NCI-H2081 (cell line): ENCODE results near the gene RABL6.
"Not testable (repeated sequence)": the region's sequence is repeated elsewhere in the genome, so short reads cannot be mapped to it uniquely, and the experiment has no call there.

Experiments used
- DNase-seq, 2 experiments: peaks; one replicate each; lab custom pipeline; 2025; lab: John Stamatoyannopoulos, UW

RABL6 gene

GRCh38 chr9:136821826-136822544 lies 14.2 kb downstream of the RABL6 start:
- DNase-seq = no peak

GRCh38 chr9:136823136-136824046 lies 15.6 kb downstream of the RABL6 start:
- no peak for DNase-seq

- no peak for DNase-seq
These were observed 16.9 kb downstream of the RABL6 start for GRCh38 chr9:136824496-136825225.

GRCh38 chr9:136825295-136826187 lies 17.8 kb downstream of the RABL6 start:
- no peak for DNase-seq

- no peak for DNase-seq
These were observed 18.4 kb downstream of the RABL6 start for GRCh38 chr9:136826188-136826541.

- DNase-seq = no peak
These were observed 19.2 kb downstream of the RABL6 start for GRCh38 chr9:136826703-136827582.

GRCh38 chr9:136827794-136828473 lies 20.2 kb downstream of the RABL6 start:
- no peak for DNase-seq

- no peak for DNase-seq
These were observed 20.9 kb downstream of the RABL6 start for GRCh38 chr9:136828474-136829140.

- DNase-seq = no peak
These were observed 21.7 kb downstream of the RABL6 start for GRCh38 chr9:136829412-136829811.

- DNase-seq = no peak
These were observed 22.5 kb downstream of the RABL6 start for GRCh38 chr9:136829981-136830885.

GRCh38 chr9:136831002-136831719 lies 23.4 kb downstream of the RABL6 start:
- no peak for DNase-seq

- DNase-seq = no peak
These were observed 24.0 kb downstream of the RABL6 start for GRCh38 chr9:136831720-136832104.

GRCh38 chr9:136832581-136832980 lies 24.8 kb downstream of the RABL6 start:
- no peak for DNase-seq

- DNase-seq = not testable (repeated sequence)
These were observed 25.8 kb downstream of the RABL6 start for GRCh38 chr9:136833381-136834048.

- no peak for DNase-seq
These were observed 27.6 kb downstream of the RABL6 start for GRCh38 chr9:136835162-136835931.
